ENCODE data around the gene SHC2.

DNA sequence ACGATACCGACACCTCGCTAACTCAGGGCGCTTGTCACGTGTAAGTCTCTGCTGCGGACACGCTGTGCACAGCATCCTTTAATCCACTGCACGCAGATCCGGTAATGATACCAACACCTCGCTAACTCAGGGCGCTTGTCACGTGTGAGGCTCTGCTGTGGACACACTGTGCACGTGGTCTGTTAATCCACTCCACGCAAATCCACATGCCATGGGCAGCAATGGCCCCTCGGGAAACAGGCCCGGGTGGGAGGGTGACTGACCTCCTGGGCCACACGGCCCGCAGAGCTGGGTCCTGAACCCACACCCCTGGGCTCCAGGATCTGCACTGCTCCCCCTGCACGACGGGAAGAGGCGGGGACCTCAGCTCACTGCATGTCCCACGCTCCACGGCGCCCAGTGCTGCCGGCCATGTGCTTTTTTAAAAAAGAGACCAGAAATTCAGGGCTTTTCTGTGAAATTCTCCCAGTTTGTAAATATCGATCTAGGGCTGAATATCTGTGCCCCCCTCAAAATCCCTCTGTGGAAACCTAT lies 16.1 kb downstream of the SHC2 start:
- TF ChIP-seq, protein P1, sequence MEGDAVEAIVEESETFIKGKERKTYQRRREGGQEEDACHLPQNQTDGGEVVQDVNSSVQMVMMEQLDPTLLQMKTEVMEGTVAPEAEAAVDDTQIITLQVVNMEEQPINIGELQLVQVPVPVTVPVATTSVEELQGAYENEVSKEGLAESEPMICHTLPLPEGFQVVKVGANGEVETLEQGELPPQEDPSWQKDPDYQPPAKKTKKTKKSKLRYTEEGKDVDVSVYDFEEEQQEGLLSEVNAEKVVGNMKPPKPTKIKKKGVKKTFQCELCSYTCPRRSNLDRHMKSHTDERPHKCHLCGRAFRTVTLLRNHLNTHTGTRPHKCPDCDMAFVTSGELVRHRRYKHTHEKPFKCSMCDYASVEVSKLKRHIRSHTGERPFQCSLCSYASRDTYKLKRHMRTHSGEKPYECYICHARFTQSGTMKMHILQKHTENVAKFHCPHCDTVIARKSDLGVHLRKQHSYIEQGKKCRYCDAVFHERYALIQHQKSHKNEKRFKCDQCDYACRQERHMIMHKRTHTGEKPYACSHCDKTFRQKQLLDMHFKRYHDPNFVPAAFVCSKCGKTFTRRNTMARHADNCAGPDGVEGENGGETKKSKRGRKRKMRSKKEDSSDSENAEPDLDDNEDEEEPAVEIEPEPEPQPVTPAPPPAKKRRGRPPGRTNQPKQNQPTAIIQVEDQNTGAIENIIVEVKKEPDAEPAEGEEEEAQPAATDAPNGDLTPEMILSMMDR (conservative IDR thresholded peaks at IDR 0.05 in 1 of 2, IDR thresholded peaks at IDR 0.05 in 1 of 2; ENCODE audit: low read depth in 1 of 2, low read length in 2 of 2) = no peak
- no peak for TF ChIP-seq EZH2 (IDR thresholded peaks at IDR 0.05; ENCODE audit: low read length, missing control alignments)
